ENCODE results near the gene TGFBR1.

TGFBR1 gene

DNA sequence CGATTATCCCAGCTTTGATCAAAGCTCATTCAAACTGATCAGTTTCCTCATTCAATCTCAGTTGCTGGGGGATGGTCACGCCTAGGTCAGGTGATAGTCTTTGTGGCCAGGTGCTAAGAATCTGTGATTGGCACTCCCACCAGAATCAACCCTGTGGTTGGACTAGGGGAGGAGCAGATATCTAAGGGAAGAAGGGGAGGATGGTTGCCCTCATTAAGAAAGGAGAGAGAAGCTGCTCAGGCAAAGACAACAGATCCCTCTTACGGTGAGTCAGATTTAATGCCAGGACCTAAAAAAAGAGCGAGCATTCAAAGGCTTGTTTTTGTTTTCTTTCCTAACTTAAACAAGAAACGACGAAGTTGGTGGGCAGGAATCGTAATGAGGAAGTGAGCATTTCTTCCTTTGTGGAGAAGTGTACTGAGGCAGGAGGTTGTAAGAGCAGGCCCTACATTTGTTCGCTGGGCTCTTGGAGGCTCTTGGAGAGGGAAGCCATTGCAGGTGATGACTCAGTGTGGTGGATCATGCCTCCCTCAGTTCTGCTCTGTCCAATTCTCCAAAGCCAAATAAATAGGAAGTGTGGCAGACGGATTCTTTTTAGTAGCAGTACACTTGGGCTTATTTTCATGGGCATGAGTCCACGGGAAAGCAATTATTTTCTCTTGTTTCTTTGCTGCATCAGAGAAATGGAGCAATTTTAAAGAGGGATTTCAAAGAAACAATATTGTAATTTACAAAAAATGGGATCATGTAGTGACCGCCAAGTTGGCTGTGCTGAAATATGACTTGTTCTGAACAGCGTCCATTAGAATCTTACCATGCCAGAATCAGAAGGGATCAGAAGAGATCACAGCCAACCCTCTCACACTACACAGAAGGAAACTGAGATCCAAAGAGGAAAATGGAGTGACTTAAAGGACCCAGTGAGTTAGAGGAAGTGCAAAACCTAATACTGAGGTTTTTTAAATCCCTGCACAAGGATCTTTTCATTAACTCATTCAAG, 18.7 kb upstream of the TGFBR1 start:
- TF ChIP-seq, protein P1, sequence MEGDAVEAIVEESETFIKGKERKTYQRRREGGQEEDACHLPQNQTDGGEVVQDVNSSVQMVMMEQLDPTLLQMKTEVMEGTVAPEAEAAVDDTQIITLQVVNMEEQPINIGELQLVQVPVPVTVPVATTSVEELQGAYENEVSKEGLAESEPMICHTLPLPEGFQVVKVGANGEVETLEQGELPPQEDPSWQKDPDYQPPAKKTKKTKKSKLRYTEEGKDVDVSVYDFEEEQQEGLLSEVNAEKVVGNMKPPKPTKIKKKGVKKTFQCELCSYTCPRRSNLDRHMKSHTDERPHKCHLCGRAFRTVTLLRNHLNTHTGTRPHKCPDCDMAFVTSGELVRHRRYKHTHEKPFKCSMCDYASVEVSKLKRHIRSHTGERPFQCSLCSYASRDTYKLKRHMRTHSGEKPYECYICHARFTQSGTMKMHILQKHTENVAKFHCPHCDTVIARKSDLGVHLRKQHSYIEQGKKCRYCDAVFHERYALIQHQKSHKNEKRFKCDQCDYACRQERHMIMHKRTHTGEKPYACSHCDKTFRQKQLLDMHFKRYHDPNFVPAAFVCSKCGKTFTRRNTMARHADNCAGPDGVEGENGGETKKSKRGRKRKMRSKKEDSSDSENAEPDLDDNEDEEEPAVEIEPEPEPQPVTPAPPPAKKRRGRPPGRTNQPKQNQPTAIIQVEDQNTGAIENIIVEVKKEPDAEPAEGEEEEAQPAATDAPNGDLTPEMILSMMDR (IDR thresholded peaks at IDR 0.05; ENCODE audit: low read length, missing control alignments): no peak
- DNase-seq (ENCODE audit: low read depth): peak; percentile 26
- no peak overlapping the region for H3K4me3 ChIP-seq (replicated peaks; ENCODE audit: low read depth, low read length)

DNA sequence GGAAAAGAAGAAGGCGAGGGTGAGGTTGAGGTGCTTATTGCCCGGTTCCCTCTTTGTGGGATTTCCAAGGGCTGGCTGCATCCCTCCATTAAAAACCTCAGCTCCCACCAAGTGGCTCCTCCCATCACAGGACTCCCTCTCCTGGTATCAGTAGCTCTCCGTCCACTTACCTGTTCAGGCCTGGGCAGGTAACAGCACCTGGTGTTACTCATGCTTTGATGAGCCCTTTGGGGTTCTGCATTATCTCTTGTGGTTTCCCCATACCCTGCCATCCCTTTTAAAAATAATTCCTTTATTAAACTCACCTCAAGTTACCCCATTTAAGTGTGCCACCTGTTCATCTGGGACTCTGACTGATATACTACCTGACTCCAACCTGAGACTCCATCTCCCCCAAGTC, 17.5 kb upstream of the TGFBR1 start:
- TF ChIP-seq, protein P1 (IDR thresholded peaks at IDR 0.05; ENCODE audit: low read length, missing control alignments): no peak
- H3K4me3 ChIP-seq (replicated peaks; ENCODE audit: low read depth, low read length): no peak overlapping the region
- DNase-seq (ENCODE audit: low read depth): no peak

GRCh38 chr9:99090336-99091130, 14.4 kb upstream of the TGFBR1 start:
- DNase-seq (ENCODE audit: low read depth): no peak
- TF ChIP-seq, protein P1 (IDR thresholded peaks at IDR 0.05; ENCODE audit: low read length, missing control alignments): no peak
- H3K4me3 ChIP-seq (replicated peaks; ENCODE audit: low read depth, low read length): no peak overlapping the region

- H3K4me3 ChIP-seq (replicated peaks; ENCODE audit: low read depth, low read length): no peak overlapping the region
- DNase-seq (ENCODE audit: low read depth): no peak
- TF ChIP-seq, protein P1 (IDR thresholded peaks at IDR 0.05; ENCODE audit: low read length, missing control alignments): no peak
These were observed 12.0 kb upstream of the TGFBR1 start for GRCh38 chr9:99092643-99093491.

GRCh38 chr9:99093492-99093791, 11.5 kb upstream of the TGFBR1 start:
- TF ChIP-seq, protein P1 (IDR thresholded peaks at IDR 0.05; ENCODE audit: low read length, missing control alignments): no peak
- no peak overlapping the region for H3K4me3 ChIP-seq (replicated peaks; ENCODE audit: low read depth, low read length)
- DNase-seq (ENCODE audit: low read depth): no peak

- TF ChIP-seq, protein P1 (IDR thresholded peaks at IDR 0.05; ENCODE audit: low read length, missing control alignments): no peak
- H3K4me3 ChIP-seq (replicated peaks; ENCODE audit: low read depth, low read length): no peak overlapping the region
- DNase-seq (ENCODE audit: low read depth): no peak
These were observed 9.3 kb upstream of the TGFBR1 start for GRCh38 chr9:99095565-99095964.
